ENCODE results near the gene CACNA1E. TPM values are rescaled to one million over a fixed set of nuclear protein-coding genes. Genes with fewer than 3 reads are reported as not detected.

CACNA1E gene
- total RNA-seq, 1 experiment from 2014 or later, result not detected

DNA sequence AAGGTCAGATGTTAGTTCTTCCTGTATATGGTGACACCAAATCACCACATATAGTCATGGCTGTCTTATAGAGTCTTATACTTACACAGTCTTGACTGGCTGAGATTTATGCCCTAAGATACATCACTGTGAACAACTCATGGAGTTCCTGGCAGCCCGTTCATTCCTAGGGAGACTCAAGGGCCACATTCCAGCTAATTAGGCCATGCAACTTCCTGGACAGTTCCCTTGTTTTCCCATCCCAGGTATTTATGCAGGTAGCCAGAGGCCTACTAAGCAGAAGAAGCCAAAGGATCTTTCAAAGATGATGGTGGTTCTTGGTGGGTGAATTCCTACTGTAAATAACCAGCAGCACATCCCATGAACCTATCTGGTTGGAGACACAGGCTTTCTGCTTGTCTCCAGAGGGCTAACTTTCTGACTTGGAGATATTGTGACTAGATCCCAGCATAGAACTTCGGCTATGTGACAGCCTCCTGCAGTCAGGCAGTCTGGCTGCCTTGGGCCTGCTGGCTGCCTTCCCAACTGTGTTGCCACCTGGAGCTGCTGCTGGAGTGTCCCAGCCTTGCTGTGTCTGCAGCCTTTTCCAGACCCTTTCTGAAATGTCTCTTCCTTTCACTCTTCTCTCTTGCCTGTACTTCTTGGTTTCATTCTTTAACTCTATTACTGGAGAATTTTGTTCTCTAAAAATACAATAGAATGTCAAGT lies 283.8 kb downstream of the CACNA1E start:
- no peak for DNase-seq (ENCODE audit: low spot score)

DNA sequence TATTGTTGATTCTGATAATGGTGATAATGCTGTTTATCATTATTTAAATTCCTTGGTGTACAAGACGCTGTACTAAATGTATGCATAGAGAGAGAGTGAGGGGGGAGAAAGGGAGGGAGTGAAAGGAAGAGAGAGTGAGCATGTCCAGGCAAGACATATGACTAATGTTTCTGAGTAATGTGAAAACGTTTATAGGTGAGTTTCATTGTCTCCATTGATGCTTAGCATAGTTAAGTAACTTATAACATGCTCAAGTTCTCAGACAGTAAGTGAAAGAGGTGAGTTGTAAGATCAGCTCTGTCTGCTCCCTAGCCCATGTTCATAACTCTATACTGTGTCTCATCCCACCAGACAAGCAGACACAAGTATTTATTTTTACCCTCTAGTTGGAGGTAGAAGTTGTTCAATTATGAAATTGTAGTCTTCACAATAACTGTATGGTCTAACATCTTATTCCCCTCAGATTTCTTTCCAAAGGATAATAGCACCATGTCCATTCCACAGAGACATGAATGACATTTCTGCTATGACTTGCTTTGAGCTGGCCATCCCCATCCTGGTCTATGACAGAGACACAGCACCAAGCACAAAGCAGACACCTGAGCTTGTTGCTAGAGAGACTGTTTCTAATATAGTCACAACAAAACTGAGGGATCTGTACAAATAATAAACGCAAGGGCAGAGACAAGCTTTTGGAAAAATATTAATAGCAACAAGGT lies 285.1 kb downstream of the CACNA1E start:
- DNase-seq (ENCODE audit: low spot score), result no peak

DNA sequence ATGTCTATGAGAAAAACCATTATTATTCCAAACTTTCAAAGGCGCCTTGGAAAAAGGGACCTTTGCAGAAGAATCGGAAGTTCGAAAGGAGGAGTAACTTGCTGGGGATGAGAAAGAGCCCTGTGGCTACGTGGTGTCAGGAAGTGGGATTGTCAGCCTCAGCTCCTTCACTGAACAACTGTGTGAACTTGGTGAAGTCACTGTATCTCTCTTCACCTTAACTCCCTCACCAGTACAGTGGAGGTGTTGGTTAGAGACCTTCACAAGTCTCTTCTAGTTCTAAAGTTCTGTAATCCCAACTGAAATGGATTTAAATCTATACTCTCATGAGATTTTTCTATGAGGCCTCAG lies 285.6 kb downstream of the CACNA1E start:
- DNase-seq (ENCODE audit: low spot score), result no peak

DNA sequence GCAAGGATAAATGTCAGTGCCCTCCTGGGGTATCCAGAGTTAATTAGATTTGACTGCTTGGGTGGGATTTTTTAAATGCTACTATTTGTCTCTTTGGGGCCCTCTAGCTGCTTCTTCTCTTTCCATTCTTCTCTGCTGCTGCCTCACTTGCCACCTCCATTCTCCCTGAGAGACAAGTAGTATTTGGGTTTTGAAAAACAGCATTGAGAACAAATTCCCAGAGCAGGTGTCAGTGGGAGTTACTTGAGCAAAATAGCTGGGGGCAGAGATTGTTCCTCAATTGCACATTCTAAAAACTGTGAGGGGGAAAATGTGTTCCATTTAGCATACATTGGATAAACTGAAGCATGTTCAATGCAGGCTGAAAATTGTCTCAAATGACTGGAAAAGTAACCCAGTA lies 286.5 kb downstream of the CACNA1E start:
- DNase-seq (ENCODE audit: low spot score), result no peak

DNA sequence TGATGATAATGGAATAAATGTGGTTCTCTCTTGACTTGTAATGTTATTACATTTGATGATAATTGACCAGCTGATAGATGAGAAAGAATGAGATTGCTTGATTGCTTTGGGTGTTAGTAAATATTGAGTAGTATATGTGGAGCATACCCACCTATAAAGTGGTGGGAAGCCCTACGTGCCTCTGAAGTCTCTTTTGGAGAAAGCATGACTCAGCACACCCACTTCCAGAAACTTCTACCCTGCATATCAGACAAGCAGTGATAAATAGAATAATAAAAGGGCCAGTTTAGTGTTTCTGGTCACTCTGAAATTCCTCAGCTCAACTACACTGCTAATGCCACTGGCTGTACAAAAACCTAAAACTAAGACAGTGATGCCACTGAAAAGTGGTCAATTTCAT lies 289.4 kb downstream of the CACNA1E start:
- DNase-seq (ENCODE audit: low spot score), result no peak

DNA sequence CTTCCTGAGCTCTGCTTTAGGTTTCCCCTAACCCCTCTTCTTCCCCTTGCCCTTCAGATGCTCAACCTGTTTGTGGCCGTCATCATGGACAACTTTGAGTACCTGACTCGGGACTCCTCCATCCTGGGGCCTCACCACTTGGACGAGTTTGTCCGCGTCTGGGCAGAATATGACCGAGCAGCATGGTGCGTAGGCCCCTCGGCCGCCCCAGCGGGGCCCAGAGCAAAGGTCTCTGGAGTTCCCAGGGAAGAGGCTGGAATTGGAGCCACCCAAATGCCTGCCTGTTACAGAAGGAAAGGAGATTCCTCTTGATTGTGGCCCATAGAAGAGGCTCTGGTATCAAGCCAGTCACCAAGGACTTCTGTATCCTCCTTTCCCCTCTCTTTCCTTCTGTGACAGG lies 292.7 kb downstream of the CACNA1E start:
- no peak for DNase-seq (ENCODE audit: low spot score)

DNA sequence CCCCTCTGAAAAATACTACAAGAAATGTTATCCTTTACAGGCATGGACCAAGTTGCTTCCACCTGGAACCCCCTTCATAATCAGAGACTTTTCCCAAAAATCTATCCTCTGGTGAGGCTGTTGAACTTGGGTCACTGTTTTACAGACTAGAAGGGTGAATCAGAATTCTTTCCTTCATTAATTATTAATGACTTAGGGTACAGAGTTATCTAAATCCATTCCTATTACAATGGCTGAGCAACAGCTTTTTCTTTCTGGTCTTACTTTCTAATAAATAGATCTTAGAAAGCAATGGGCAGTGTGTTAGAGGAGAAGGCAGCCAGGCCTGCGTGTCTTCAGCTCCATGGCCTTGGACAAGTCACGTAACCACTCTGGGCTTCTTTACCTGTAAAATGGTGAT lies 294.0 kb downstream of the CACNA1E start:
- DNase-seq (ENCODE audit: low spot score), result no peak

DNA sequence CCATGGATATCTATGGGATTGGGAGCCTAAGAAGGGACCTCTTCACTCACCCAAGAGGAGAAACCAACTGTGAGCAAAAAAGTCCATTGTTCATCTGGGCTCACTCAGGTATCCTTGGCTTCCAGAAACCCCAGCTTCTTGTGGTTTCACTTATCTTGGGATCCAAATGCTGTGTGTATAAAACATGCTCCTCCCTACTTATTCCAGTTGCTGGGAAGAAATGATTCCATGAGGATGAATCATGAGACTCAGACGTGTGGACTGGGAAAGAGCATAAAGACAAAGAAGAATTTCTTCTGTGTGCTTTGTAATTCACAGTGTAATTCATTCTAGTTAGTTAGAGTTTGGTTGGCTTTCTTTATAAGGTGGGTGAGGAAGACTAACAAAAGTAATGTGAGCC lies 294.5 kb downstream of the CACNA1E start:
- no peak for DNase-seq (ENCODE audit: low spot score)

DNA sequence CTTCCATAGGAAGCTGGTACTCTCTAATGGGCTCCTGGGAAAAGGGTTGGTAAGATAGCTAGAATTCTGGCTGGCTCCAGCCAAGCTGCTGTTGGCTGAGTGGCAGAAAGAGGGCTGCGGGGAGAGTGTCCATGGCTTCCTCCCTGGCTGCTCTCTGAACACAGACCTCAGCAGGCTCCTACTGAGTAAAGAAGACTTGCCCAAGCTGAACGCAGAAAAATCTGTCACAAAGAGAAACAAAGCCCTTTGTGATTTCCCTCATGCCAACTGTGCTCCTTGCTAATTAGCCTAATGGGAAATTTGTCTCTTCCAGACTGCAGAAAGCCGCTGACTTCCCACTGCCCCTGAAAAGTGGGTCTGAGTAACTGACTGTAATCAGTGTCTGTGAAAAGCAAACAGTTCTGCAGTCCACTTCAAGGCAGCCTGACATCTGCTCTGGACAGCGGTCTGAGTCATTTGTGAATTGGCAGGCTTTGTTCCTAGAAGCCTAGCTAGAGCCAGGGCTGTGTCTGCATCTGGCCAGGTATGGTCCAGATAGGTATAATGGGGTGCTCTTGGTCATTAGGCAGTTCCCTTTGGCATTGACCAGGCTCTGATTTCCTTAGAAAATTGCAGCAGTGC lies 295.4 kb downstream of the CACNA1E start:
- no peak for DNase-seq (ENCODE audit: low spot score)

DNA sequence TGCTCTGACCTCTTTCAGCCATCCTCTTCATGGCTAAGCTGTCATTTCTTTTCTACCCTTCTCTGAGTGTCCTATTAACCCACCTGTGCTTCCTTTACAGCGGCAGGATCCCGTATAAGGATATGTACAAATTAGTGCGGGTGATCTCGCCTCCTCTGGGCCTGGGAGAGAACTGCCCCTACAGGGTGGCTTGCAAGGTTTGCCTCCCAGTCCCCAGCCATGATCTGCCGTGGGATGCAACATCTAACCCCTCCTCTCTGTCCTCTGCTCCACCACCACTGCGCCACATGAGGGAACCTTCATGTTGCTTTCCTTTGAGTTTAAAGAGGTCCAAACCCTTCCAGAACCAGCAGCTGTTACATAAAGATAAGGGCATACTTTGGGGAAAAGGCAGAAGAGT lies 296.0 kb downstream of the CACNA1E start:
- no peak for DNase-seq (ENCODE audit: low spot score)

DNA sequence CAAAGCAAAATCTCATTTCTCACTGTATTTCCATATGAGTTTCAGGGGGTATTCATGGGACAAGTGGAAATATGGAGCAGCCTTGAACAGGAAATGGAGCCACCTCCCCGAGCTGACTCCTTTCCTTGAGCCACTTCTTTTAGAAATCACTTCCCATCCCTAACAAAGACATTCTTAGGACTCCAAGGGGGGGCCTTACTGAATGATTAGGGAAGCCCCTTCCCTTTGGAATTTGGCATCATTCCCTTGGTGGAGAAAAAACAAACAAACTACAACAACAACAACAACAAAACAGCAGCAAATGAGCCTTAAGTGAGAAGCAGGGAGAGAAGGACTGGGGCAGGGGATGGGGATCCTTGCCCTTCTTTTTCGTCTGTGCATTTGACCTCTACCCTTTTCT lies 299.9 kb downstream of the CACNA1E start:
- no peak for DNase-seq (ENCODE audit: low spot score)

DNA sequence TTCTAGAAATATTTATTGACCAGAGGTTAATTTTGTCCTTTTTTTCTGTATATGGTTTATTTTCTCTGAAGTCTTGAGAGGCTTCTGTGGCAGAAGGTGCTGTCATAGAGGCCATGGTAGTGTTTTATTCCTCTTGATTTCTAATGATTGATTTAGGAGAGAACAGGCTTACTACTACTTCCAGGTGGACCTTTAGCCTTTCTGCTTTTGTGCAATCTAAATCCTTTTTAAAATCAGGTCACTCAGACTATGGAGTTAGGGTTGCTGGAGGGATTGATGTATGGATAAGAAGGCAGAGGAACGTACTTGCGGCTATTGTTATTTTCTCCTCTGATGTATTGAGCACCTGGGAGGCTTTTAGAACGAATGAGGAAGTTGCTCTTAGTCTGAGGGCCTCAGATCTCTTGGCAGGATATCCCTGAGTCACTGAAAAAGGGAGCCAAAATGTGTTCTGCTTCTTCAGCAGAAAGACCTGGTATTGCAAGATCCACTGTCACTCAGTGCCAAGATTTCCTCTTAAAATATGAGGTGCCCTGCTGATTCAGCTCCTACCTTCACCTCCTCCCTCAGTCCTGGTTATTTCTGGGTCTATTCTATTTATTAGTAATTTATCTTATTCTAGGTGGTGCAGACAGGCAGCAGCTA lies 300.8 kb downstream of the CACNA1E start:
- no peak for DNase-seq (ENCODE audit: low spot score)

DNA sequence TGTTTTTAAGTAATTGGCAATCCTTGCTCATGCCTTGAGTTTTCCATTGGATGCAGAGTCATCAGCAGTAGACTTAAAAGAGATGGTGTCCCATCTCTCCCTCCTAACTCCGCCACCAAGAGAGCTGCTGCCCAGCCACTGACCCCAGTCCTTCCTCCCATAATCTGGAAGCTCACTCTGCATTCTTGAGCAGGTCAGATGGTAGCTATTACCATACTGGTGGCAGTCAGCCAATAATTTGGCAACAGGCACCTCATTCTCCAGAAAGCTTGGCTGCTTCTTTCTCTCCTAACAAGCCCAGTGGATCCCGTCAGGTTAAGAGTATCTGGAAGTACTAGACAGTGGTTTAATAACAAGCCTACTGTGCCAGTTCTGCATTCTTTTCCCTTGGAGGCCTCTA lies 306.1 kb downstream of the CACNA1E start:
- no peak for DNase-seq (ENCODE audit: low spot score)

DNA sequence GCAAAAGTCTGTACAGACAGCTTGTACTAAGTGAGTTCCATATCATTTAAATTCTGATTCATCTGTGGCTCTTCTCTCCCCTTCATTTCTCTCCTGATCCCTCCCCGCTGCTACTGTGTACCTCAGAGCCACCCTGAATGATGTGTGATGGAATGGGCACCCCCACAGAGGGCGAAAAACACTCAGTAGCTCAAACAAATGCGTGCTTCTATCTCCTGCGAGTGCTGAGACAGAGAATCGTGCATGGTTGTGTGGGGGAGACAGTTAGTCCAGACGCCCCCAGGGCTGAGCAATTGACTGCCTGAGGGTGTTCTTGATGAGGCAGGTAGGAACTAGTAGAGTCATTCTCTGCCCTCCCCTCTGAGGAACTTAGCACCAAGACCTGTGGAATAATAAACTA lies 308.4 kb downstream of the CACNA1E start:
- DNase-seq (ENCODE audit: low spot score), result no peak

DNA sequence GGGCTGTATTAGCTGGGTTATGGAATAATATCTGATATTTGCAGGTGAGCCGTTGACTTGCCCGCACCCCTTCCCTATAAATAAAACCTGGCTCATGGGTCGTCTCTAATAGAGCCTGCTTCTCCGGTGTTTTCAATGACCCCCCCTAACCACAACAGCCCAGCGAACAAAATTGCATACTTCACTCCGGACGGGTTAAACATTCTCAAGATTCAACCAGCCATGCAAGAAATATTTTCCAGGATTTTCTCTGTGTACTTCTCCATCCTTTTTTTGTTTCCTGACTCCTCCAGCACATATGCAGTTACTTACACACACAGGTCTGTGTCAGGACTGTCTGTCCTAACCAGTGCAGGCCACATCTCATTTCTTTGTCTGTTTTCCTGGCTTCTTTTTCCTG lies 310.5 kb downstream of the CACNA1E start:
- no peak for DNase-seq (ENCODE audit: low spot score)

DNA sequence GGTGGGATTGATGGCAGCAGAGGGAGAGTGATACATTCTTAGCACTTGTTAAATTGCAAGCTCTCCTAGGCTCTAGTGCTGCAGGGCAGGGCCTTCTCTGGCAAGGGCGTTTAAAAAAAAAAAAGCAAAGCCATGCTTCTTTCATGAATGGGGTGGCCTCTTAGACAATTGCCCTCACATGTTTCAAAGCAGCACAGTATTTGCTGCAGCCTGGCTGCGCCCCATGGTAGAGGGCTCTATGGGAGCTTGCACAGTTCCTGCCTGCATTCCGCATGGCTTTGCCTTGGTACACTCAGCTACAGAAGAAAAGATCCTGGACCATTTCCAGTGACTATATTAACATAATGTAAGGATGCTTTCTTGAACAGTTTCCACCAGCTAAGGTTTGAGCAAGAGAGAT lies 311.0 kb downstream of the CACNA1E start:
- no peak for DNase-seq (ENCODE audit: low spot score)

DNA sequence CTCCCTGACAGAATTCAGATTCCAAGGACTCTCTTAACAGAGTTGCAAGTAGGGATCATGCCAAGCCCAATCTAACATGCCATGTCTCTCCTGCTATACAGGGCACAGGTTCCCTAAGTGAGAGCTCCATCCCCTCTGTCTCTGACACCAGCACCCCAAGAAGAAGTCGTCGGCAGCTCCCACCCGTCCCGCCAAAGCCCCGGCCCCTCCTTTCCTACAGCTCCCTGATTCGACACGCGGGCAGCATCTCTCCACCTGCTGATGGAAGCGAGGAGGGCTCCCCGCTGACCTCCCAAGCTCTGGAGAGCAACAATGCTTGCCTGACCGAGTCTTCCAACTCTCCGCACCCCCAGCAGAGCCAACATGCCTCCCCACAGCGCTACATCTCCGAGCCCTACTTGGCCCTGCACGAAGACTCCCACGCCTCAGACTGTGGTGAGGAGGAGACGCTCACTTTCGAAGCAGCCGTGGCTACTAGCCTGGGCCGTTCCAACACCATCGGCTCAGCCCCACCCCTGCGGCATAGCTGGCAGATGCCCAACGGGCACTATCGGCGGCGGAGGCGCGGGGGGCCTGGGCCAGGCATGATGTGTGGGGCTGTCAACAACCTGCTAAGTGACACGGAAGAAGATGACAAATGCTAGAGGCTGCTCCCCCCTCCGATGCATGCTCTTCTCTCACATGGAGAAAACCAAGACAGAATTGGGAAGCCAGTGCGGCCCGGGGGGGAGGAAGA lies 315.0 kb downstream of the CACNA1E start:
- DNase-seq (ENCODE audit: low spot score), result no peak

DNA sequence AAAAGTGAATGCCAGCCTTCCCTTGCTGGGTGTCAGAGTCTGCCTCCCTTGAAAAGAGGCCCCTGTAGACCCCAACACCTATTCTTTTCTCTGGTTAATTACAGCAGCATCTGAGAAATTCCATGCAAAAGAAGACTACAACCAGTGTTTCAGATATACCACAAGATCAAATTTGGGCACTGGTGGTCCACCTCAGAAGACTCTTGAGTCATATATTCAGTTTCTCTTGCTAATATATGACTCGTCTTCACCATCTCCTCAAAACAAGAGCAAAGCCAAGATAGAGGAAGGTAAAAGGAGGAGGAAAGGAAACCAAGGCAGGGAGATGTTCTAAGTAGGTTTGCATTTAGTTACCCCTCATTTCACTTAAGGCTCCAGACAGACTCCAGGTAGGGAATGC lies 318.3 kb downstream of the CACNA1E start:
- DNase-seq (ENCODE audit: low spot score), result no peak

DNA sequence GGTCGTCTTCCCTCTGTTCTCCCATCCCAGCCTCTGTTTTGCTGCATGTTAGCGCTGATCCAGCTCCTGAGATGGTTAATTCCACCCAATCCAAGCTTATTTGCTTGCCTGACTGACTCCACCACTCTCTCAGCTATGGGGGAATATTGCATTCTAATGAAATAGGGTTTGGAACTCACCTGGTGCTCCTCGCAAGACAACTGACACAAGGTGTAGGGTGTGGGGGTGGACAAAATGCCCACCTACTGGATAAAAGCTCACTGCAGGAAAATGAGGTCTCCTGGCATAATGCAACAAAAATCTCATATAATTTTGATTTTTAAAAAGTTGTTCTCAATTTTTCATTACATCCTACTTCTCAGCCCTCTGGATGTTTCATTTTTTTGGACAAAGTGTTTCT lies 319.1 kb downstream of the CACNA1E start:
- no peak for DNase-seq (ENCODE audit: low spot score)

DNA sequence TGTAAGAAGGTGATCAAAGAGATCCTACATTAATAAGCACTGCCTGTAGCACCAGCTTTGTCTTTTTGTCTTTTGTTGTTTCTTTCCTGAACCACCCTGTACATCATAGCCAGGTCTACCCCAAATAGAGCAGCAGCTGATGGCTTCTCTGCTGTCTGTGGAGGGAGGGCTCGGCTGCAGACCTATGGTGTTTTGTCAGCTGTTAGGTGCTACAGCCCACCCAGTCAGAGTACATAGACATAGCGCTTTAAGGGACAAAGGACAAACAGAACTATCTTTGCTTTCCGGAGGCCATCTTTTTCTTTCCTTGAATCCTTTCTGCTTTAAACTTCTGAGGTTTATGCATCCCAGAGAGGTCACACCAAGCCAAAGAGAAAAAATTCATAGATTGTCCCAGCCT lies 320.1 kb downstream of the CACNA1E start:
- no peak for DNase-seq (ENCODE audit: low spot score)

DNA sequence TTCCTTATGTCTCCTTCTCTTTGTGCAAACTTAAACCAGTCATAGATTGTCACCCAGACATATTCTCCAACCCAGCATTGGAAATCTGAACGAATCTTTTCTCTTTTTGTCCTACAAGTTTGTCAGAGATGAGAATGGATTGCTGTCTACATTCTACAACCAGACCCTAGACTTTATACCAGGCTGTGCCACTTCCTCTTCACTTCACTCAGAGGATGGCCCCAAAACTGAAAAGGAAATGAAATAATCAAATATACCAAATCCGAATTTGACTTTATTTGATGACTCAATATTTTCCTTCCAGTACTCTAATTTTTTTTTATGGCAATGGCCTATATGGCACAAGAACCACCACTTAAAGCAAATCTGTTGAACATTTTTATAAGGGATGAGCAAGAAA lies 321.7 kb downstream of the CACNA1E start:
- no peak for DNase-seq (ENCODE audit: low spot score)

DNA sequence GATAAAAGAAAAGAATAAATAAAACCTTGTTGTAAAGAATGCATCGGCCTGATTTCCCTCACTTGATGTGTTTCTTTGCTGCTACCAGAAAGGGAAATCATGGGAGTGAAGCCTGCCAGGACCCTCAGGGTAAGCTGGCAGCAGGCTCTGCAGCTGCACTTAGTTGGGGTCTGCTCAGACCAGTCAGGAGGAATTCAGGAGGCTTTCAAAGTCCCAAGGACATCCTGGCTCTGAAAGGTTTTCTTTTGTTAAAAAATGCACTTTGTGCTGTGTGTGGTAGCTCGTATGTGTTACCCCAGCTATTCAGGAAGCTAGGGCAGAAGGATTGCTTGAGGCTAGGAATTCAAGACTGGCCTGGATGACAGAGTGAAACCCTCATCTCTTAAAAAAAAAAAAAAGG lies 323.4 kb downstream of the CACNA1E start:
- no peak for DNase-seq (ENCODE audit: low spot score)

Data from A172 (cell line).